ENCODE measurements around the gene FUT7.

Gene FUT7

DNA sequence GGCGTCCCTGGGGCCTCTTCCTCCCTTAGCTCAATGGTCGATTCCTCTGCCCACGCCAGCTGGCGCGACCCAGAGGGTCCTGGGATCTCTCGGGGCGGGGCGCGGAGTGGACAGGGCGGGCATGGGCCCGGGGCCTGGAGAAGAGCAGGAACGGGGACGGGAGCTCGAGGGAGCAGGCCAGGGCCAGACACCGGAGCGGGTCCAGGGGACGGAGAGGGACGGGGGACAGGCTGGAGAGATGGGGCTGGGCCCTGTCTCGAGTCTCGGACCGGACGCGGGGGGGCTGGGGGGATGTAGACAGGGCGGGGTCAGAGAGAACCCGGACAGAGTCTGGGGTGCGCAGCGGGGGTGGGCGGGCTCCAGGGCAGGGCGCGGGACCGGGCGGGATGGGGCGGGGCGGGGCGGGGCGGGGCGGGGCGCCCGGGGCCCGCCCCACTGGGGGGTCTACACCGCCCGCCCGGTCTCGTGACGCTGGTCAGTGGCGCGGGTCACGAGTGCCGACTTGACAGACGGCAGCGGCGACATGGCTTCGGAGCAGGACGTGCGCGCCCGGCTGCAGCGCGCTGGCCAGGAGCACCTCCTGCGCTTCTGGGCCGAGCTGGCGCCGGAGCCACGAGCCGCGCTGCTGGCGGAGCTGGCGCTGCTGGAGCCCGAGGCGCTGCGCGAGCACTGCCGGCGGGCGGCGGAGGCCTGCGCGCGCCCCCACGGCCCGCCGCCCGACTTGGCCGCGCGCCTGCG, 45.3 kb upstream of the FUT7 start, which contains the start of gene UAP1L1:
Gene UAP1L1, plus strand, starts transcription at position 508 of the 738 bp plus-strand sequence. Its CDS starts 16 bp downstream, at position 524.
- peak within 1 kb of the TSS; percentile 79 for H3K27ac ChIP-seq
- TF ChIP-seq, protein P1, sequence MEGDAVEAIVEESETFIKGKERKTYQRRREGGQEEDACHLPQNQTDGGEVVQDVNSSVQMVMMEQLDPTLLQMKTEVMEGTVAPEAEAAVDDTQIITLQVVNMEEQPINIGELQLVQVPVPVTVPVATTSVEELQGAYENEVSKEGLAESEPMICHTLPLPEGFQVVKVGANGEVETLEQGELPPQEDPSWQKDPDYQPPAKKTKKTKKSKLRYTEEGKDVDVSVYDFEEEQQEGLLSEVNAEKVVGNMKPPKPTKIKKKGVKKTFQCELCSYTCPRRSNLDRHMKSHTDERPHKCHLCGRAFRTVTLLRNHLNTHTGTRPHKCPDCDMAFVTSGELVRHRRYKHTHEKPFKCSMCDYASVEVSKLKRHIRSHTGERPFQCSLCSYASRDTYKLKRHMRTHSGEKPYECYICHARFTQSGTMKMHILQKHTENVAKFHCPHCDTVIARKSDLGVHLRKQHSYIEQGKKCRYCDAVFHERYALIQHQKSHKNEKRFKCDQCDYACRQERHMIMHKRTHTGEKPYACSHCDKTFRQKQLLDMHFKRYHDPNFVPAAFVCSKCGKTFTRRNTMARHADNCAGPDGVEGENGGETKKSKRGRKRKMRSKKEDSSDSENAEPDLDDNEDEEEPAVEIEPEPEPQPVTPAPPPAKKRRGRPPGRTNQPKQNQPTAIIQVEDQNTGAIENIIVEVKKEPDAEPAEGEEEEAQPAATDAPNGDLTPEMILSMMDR (IDR thresholded peaks at IDR 0.05) = no peak
- TF ChIP-seq ZFX (IDR thresholded peaks at IDR 0.05; ENCODE audit: borderline replicate concordance) = no peak

DNA sequence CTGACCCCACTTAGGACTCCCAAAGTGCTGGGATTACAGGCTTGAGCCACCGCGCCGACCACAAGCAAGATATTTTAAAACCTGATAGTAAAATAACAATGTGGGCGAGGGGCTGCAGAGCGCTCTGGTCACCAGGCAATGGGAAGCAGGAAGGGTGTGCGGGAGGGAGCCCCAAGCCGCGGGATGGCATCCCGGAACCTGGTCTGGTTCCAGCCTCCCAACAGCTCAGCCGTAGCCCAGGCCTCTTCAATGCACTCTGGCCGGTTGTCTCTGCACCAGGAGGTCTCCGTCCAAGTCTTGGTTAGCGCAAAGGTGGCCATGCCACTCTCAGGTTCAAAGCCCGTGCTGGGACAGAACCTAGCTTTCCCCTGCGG, 44.7 kb upstream of the FUT7 start:
- TF ChIP-seq, protein P1 (IDR thresholded peaks at IDR 0.05) = no peak
- no peak for TF ChIP-seq ZFX (IDR thresholded peaks at IDR 0.05; ENCODE audit: borderline replicate concordance)
- peak overlapping the region; percentile 79 for H3K27ac ChIP-seq

DNA sequence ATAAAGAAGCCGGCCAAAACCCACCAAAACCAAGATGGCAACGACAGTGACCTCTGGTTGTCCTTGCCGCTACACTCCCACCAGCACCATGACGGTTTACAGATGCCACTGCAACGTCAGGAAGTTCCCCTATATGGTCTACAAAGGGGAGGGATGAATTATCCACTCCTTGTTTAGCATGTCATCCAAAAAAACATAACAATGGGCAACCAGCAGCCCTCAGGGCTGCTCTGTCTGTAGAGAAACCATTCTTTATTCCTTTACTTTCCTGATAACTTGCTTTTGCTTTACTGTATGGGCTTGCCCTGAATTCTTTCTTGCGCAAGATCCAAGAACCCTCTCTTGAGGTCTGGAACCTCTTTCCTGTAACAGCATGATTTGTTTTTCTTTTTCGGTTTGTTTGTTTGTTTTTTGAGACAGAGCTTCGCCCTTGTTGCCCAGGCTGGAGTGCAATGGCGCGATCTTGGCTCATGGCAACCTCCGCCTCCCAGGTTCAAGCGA, 43.4 kb upstream of the FUT7 start:
- TF ChIP-seq, protein P1 (IDR thresholded peaks at IDR 0.05) = no peak
- no peak for TF ChIP-seq ZFX (IDR thresholded peaks at IDR 0.05; ENCODE audit: borderline replicate concordance)

DNA sequence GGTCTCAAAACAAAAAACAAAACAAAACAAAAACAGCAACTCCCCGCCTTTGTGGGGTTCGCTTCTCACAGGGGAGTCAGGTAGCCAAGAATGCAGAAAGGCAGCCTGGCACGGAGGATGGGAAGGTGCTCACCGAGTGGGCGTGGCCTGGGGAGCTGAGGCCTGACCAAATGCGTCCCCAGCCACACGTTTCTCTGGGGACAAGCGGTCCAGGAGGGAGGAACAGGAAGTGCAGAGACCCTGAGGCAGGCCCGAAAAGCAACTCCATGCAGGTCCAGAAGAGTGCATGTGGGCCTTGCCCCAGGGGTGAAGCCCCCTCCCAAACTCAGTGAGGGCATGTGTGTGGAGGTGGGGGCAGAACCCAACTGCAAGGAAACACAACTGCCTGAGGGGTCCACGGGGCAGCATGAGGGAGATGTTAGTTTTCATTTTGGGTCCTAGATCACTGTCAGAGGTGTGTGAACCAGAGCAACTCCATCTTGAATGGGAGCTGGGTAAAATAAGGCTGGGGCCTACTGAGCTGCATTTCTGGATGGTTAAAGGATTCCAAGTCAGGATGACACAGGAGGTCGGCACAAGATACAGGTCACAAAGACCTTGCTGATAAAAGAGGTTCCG, 42.9 kb upstream of the FUT7 start:
- H3K27ac ChIP-seq = peak overlapping the region; percentile 37
- no peak for TF ChIP-seq ZFX (IDR thresholded peaks at IDR 0.05; ENCODE audit: borderline replicate concordance)
- TF ChIP-seq, protein P1 (IDR thresholded peaks at IDR 0.05) = no peak

More for the DNA sequence above, 43.4 kb upstream of the FUT7 start:
- H3K27ac ChIP-seq = peak overlapping the region; percentile 37

DNA sequence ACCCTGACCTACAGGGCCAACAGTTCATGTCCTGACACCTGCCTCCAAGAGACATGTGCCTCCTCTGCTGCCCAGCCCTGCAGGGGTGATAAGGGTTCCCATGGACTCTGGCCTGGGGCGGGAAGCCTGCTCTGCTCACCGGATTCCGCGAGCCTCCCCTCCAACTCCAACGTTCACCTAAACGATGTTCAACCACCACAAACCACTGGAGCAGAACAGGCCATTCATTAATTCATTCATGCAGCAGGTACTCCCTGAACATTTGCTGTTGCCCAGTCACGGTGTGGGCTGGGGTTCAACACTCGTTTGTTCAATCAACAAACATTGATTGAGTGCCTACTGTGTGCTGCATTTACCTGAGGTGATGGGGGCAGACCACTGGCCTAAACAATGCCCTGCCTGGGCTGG, 42.1 kb upstream of the FUT7 start:
- no peak overlapping the region; the same call in 1 of the 2 replicates for H3K27ac ChIP-seq
- TF ChIP-seq, protein P1 (IDR thresholded peaks at IDR 0.05) = no peak
- no peak for TF ChIP-seq ZFX (IDR thresholded peaks at IDR 0.05; ENCODE audit: borderline replicate concordance)

DNA sequence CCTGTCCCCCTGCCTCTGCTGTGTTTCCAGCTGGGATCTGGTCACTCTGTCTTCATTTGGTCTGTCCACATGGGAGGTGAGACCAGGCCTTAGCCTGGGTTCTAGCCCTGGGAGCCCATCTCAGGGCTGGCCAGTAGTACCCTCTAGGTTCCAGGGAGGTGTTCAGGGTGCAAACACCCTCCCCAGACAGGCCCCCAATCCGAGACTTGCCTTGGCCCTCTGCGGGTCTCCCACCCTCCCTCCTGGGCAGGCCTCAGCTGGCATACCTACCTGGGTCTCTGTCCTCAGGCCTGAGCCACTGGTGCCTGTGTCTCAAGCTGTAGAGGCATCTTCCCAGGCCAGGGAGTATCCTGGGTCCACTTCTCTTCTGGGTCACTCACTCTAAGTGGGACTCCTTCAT, 39.4 kb upstream of the FUT7 start:
- H3K27ac ChIP-seq = peak overlapping the region; percentile 86
- no peak for TF ChIP-seq ZFX (IDR thresholded peaks at IDR 0.05; ENCODE audit: borderline replicate concordance)

DNA sequence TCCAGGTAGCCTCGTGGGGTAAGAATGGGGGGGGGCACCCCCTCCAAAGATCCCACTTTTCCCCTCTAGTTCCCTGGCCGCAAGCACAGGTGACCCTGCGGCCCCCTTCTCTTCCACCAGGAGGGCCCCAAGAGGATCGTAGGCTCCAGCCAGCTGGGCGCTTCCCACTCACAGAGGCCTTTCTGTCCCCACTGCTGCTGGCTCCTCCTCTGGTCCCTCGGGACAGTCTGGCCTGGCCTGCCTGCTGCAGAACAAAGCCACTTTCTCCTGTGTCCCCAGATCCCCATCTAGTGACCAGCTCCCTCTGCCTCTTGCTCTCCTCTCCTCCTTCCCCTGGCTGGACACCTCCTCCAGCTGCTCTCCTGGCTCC, 39.0 kb upstream of the FUT7 start:
- TF ChIP-seq, protein P1 (IDR thresholded peaks at IDR 0.05) = no peak
- no peak for TF ChIP-seq ZFX (IDR thresholded peaks at IDR 0.05; ENCODE audit: borderline replicate concordance)
- peak overlapping the region; percentile 86 for H3K27ac ChIP-seq
